HepG2 (cell line): ENCODE results near the gene CPNE2.

Source experiments
- CTCF ChIP-seq: sonication (generic); formaldehyde crosslinking; IDR thresholded peaks from 2 replicates; pipeline ENCODE4 v1.5.0; 2020; ENCODE audit warnings: mild to moderate bottlenecking, missing genetic modification reagents, moderate library complexity
- HBP1 ChIP-seq: IDR thresholded peaks from 2 replicates; pipeline ENCODE4 v1.6.1; 2016; ENCODE audit warnings: low read depth, control low read depth
- KLF11 ChIP-seq: IDR thresholded peaks from 2 replicates; pipeline ENCODE4 v1.6.1; 2016; ENCODE audit warnings: missing compliant biosample characterization
- MAFG ChIP-seq: sonication (generic); formaldehyde crosslinking; IDR thresholded peaks from 2 replicates; pipeline ENCODE4 v1.5.1; 2020; ENCODE audit warnings: mild to moderate bottlenecking, missing genetic modification reagents
- NFATC3 ChIP-seq: sonication (generic); formaldehyde crosslinking; IDR thresholded peaks from 2 replicates; pipeline ENCODE4 v1.5.1; 2020; ENCODE audit warnings: mild to moderate bottlenecking, missing genetic modification reagents
- NFE2L1 ChIP-seq: sonication (generic); formaldehyde crosslinking; IDR thresholded peaks from 2 replicates; pipeline ENCODE4 v1.4.0; 2020; ENCODE audit warnings: missing genetic modification reagents, mild to moderate bottlenecking, borderline replicate concordance
- POGZ ChIP-seq: sonication (generic); formaldehyde crosslinking; IDR thresholded peaks from 2 replicates; pipeline ENCODE4 v1.4.0; 2020; ENCODE audit warnings: mild to moderate bottlenecking, missing genetic modification reagents
- SIX1 ChIP-seq: sonication (generic); formaldehyde crosslinking; IDR thresholded peaks from 2 replicates; pipeline ENCODE4 v1.4.0; 2020; ENCODE audit warnings: missing genetic modification reagents, borderline replicate concordance
- TCF7 ChIP-seq: sonication (generic); IDR thresholded peaks from 2 replicates; pipeline ENCODE4 v1.6.1; 2016; ENCODE audit warnings: antibody characterized with exemption, low read depth
- ZNF124 ChIP-seq: sonication (generic); formaldehyde crosslinking; IDR thresholded peaks from 2 replicates; pipeline ENCODE4 v1.4.0; 2020; ENCODE audit warnings: missing genetic modification reagents
- ZNF280B ChIP-seq: sonication (generic); formaldehyde crosslinking; IDR thresholded peaks from 2 replicates; pipeline ENCODE4 v1.5.0; 2020; ENCODE audit warnings: missing genetic modification reagents, mild to moderate bottlenecking, borderline replicate concordance
- TF ChIP-seq, protein P1 (sequence below), 2 experiments: fragments of 450-650 bp in 1 of 2; sonication (generic) in 1 of 2; formaldehyde crosslinking in 1 of 2; IDR thresholded peaks; 2 replicates each; pipeline versions ENCODE4 v1.6.1 to v1.8.0; 2016 to 2022; ENCODE audit warnings: antibody characterized with exemption in 1 of 2, mild to moderate bottlenecking in 1 of 2, missing genetic modification reagents in 1 of 2
- TF ChIP-seq, protein P2 (sequence below): sonication (generic); formaldehyde crosslinking; IDR thresholded peaks from 2 replicates; pipeline ENCODE4 v1.4.0; 2020; ENCODE audit warnings: mild to moderate bottlenecking, missing genetic modification reagents

DNA sequence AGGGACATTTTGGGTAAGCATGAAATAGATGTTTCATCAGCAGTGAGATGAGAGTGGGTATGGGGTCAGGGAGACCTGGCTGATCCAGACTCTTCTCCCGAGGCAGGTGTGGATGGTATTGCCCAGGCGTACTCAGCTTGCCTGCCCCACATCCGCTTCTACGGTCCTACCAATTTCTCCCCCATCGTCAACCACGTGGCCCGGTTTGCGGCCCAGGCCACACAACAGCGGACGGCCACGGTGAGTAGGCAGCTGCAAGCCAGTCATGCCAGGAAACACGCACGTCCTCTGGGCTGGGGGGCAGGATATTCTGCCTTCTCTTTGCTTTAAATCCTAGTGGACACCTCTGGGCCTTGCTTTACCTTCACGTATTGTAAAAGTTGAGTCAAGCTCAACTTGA is 44.7 kb downstream of the CPNE2 start:
- TF ChIP-seq SIX1 (CRISPR knock-in tag), result no peak
- no peak for TF ChIP-seq CTCF (CRISPR knock-in tag)
- TF ChIP-seq, protein P1, sequence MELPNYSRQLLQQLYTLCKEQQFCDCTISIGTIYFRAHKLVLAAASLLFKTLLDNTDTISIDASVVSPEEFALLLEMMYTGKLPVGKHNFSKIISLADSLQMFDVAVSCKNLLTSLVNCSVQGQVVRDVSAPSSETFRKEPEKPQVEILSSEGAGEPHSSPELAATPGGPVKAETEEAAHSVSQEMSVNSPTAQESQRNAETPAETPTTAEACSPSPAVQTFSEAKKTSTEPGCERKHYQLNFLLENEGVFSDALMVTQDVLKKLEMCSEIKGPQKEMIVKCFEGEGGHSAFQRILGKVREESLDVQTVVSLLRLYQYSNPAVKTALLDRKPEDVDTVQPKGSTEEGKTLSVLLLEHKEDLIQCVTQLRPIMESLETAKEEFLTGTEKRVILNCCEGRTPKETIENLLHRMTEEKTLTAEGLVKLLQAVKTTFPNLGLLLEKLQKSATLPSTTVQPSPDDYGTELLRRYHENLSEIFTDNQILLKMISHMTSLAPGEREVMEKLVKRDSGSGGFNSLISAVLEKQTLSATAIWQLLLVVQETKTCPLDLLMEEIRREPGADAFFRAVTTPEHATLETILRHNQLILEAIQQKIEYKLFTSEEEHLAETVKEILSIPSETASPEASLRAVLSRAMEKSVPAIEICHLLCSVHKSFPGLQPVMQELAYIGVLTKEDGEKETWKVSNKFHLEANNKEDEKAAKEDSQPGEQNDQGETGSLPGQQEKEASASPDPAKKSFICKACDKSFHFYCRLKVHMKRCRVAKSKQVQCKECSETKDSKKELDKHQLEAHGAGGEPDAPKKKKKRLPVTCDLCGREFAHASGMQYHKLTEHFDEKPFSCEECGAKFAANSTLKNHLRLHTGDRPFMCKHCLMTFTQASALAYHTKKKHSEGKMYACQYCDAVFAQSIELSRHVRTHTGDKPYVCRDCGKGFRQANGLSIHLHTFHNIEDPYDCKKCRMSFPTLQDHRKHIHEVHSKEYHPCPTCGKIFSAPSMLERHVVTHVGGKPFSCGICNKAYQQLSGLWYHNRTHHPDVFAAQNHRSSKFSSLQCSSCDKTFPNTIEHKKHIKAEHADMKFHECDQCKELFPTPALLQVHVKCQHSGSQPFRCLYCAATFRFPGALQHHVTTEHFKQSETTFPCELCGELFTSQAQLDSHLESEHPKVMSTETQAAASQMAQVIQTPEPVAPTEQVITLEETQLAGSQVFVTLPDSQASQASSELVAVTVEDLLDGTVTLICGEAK (IDR thresholded peaks at IDR 0.05), result no peak
- TF ChIP-seq, protein P1 (CRISPR knock-in tag; IDR thresholded peaks at IDR 0.05), result no peak
- TF ChIP-seq HBP1 (CRISPR knock-in tag), result no peak
- no peak for TF ChIP-seq ZNF280B (CRISPR knock-in tag)
- no peak for TF ChIP-seq KLF11 (CRISPR knock-in tag)
- TF ChIP-seq MAFG (CRISPR knock-in tag), result no peak
- TF ChIP-seq NFATC3 (CRISPR knock-in tag), result no peak
- no peak for TF ChIP-seq POGZ (CRISPR knock-in tag)
- TF ChIP-seq, protein P2, sequence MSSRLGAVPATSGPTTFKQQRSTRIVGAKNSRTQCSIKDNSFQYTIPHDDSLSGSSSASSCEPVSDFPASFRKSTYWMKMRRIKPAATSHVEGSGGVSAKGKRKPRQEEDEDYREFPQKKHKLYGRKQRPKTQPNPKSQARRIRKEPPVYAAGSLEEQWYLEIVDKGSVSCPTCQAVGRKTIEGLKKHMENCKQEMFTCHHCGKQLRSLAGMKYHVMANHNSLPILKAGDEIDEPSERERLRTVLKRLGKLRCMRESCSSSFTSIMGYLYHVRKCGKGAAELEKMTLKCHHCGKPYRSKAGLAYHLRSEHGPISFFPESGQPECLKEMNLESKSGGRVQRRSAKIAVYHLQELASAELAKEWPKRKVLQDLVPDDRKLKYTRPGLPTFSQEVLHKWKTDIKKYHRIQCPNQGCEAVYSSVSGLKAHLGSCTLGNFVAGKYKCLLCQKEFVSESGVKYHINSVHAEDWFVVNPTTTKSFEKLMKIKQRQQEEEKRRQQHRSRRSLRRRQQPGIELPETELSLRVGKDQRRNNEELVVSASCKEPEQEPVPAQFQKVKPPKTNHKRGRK (CRISPR knock-in tag), result no peak
- no peak for TF ChIP-seq NFE2L1 (CRISPR knock-in tag)
- TF ChIP-seq TCF7, result no peak
- TF ChIP-seq ZNF124 (CRISPR knock-in tag), result no peak
